ENCODE measurements around the gene CCDC188.

CCDC188 gene

DNA sequence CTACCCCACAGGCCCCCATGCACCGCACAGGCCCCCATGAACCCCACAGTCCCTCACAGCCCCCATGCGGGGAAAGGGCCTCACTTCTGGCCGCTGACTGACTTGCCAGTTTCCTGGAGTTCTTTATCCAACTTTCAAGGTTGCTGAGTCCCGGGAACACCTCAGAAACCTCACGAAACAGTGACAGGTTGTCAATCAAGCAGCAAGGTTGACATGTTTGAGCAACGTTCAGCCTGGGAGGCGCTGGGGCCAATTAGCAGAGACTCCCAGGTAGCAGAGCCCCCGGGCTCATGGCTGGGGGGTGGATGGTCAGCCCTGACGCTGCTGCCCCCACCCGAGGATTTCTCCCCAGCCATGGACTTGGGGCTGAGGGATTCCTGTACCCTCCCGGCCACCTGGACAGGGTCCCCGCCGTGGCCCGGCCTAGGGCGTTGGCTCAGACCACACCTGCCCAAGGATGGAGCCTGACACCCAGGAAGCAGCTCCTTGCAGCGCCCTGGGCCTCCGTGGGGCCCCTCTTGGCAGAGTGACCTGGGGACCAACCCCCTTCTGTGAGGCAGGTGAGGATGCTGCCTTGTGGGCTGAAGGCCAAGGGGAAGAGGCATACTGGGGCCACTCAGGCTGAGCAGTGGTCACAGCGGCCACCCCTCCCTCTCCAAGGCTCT lies 33.8 kb upstream of the CCDC188 start:
- no peak for DNase-seq (ENCODE audit: low read depth, low spot score)
- in situ Hi-C loops (cut with HindIII; ENCODE audit: low sequenced_read_pairs): no loop called here
- TF ChIP-seq, protein P1, sequence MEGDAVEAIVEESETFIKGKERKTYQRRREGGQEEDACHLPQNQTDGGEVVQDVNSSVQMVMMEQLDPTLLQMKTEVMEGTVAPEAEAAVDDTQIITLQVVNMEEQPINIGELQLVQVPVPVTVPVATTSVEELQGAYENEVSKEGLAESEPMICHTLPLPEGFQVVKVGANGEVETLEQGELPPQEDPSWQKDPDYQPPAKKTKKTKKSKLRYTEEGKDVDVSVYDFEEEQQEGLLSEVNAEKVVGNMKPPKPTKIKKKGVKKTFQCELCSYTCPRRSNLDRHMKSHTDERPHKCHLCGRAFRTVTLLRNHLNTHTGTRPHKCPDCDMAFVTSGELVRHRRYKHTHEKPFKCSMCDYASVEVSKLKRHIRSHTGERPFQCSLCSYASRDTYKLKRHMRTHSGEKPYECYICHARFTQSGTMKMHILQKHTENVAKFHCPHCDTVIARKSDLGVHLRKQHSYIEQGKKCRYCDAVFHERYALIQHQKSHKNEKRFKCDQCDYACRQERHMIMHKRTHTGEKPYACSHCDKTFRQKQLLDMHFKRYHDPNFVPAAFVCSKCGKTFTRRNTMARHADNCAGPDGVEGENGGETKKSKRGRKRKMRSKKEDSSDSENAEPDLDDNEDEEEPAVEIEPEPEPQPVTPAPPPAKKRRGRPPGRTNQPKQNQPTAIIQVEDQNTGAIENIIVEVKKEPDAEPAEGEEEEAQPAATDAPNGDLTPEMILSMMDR (IDR thresholded peaks at IDR 0.05; ENCODE audit: low read depth, low read length): no peak
- H3K4me3 ChIP-seq (ENCODE audit: low read depth, low read length): no peak overlapping the region

- DNase-seq (ENCODE audit: low read depth, low spot score): no peak
- no peak overlapping the region for H3K4me3 ChIP-seq (ENCODE audit: low read depth, low read length)
- TF ChIP-seq, protein P1 (IDR thresholded peaks at IDR 0.05; ENCODE audit: low read depth, low read length): no peak
- in situ Hi-C loops (cut with HindIII; ENCODE audit: low sequenced_read_pairs): no loop called here
Measured at GRCh38 chr22:20183823-20184222, 33.0 kb upstream of the CCDC188 start.

- no peak for DNase-seq (ENCODE audit: low read depth, low spot score)
- in situ Hi-C loops (cut with HindIII; ENCODE audit: low sequenced_read_pairs): no loop called here
- no peak overlapping the region for H3K4me3 ChIP-seq (ENCODE audit: low read depth, low read length)
- TF ChIP-seq, protein P1 (IDR thresholded peaks at IDR 0.05; ENCODE audit: low read depth, low read length): no peak
Measured at GRCh38 chr22:20183101-20183500, 32.2 kb upstream of the CCDC188 start.

DNA sequence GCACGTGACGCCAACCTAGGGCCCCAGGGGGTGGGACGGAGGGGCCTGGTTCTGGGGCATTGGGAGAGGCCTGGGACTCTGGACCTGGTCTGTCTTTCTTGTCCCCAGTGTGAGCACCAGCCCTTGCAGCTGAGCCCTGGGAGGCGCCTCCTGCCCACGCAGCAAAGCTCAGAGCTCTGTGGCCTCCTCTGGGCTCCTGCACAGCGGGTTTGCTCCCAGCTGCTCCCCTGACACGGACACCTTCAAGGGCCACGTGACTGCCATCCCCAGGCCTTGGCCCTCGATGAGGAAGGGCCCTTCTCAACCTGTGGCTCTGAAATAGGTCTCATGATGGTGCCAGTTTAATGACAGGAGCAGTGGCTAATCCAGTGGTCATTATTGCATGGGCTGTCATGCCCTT lies 31.5 kb upstream of the CCDC188 start:
- in situ Hi-C loops (cut with HindIII; ENCODE audit: low sequenced_read_pairs): no loop called here
- H3K4me3 ChIP-seq (ENCODE audit: low read depth, low read length): no peak overlapping the region
- no peak for DNase-seq (ENCODE audit: low read depth, low spot score)
- TF ChIP-seq, protein P1 (IDR thresholded peaks at IDR 0.05; ENCODE audit: low read depth, low read length): no peak

DNA sequence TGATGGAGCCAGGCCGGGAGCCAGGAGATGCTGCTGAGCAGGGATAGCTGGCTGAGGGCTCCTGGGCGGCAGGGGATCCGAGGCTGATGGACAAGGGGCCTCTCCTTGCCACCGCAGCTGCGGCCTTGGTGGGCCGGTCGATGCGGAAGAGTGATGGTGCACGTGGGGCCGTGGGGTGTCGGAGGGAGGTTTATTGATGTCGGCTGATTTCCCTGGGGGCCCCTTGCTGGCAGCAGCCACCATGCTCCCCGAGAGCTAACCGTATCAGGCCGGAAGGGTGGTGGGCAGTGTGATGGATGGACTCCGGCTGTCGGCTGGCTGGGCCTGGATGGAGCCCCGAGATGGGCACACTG lies 31.0 kb upstream of the CCDC188 start:
- in situ Hi-C loops (cut with HindIII; ENCODE audit: low sequenced_read_pairs): no loop called here
- TF ChIP-seq, protein P1 (IDR thresholded peaks at IDR 0.05; ENCODE audit: low read depth, low read length): no peak
- no peak overlapping the region for H3K4me3 ChIP-seq (ENCODE audit: low read depth, low read length)
- DNase-seq (ENCODE audit: low read depth, low spot score): no peak

GRCh38 chr22:20181194-20181883 lies 30.5 kb upstream of the CCDC188 start:
- no peak for DNase-seq (ENCODE audit: low read depth, low spot score)
- in situ Hi-C loops (cut with HindIII; ENCODE audit: low sequenced_read_pairs): no loop called here
- TF ChIP-seq, protein P1 (IDR thresholded peaks at IDR 0.05; ENCODE audit: low read depth, low read length): no peak

More at GRCh38 chr22:20181194-20181883, 30.5 kb upstream of the CCDC188 start:
- H3K4me3 ChIP-seq (ENCODE audit: low read depth, low read length): no peak overlapping the region
